Body of pancreas (tissue), 4 donors: ENCODE measurements around the gene SPRR3. TPM values are rescaled to one million over a fixed set of nuclear protein-coding genes. Genes with fewer than 3 reads are reported as not detected.

Experiments
- ATAC-seq: fragments of 150-250 bp; one replicate; pipeline ENCODE4 v1.9.1; 2016
- DNase-seq, 4 donors: peaks; one replicate each; pipeline ENCODE4 v3.0.0-alpha.2; 2019
- H3K27ac ChIP-seq, 4 donors: fragments of 200-600 bp; sonication (generic); 1 replicate in 3 of 4; 2 replicates in 1 of 4; pipeline versions ENCODE4 v1.5.1 to v1.6.1; 2016 to 2019; ENCODE audit warnings: mild to moderate bottlenecking in 1 of 4, mixed read lengths in 1 of 4, moderate library complexity in 1 of 4
- H3K27me3 ChIP-seq, 2 donors: fragments of 200-600 bp; sonication (generic); one replicate each; pipeline ENCODE4 v1.6.0; 2016; ENCODE audit warnings: mild to moderate bottlenecking in 1 of 2
- H3K36me3 ChIP-seq, 2 donors: fragments of 200-600 bp; sonication (generic); replicated peaks in 1 of 2; 2 replicates each; pipeline ENCODE4 v1.5.1; 2016; ENCODE audit warnings: low read depth in 2 of 2; ENCODE audit not compliant: insufficient read depth in 1 of 2
- H3K4me1 ChIP-seq: fragments of 200-600 bp; sonication (generic); one replicate; pipeline ENCODE4 v1.6.0; 2016
- H3K4me3 ChIP-seq, 2 donors: fragments of 200-600 bp; sonication (generic); 1 replicate in 1 of 2; 2 replicates in 1 of 2; pipeline ENCODE4 v1.5.1; 2016 to 2019
- H3K9me3 ChIP-seq, 3 donors: fragments of 200-600 bp; sonication (generic); 1 replicate in 2 of 3; 2 replicates in 1 of 3; pipeline ENCODE4 v1.5.1; 2016
- POLR2A ChIP-seq, 3 donors: fragments of 450-650 bp; IDR thresholded peaks; one replicate each; pipeline ENCODE4 v1.6.1; 2016; ENCODE audit warnings: antibody characterized with exemption in 3 of 3, mild to moderate bottlenecking in 2 of 3
- WGBS, 2 donors: methylation state at CpG; one replicate each; pipeline ENCODE4 v1.1.5; 2017; 5-methylcytosine and 5-hydroxymethylcytosine counted together
- intact Hi-C: fragments of 100-400 bp; cut with DNase I; formaldehyde crosslinking; loops from one replicate; pipeline ENCODE4 v1.15.1; 2023
- total RNA-seq, 2 donors: library from RNA; depleted of rRNA; stranded (reverse); fragments of >200 nt; gene quantifications; one replicate each; pipeline ENCODE4 v1.1.0, GENCODE V29; 2016
- TF ChIP-seq, protein P1 (sequence below), 7 experiments: fragments of 450-650 bp in 4 of 7; fragments of 200-600 bp in 3 of 7; sonication (generic) in 3 of 7; IDR thresholded peaks; one replicate each; pipeline ENCODE4 v1.5.1; 2016 to 2019; ENCODE audit warnings: antibody characterized with exemption in 7 of 7

The SPRR3 gene, protein sequence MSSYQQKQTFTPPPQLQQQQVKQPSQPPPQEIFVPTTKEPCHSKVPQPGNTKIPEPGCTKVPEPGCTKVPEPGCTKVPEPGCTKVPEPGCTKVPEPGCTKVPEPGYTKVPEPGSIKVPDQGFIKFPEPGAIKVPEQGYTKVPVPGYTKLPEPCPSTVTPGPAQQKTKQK
- not detected for total RNA-seq

DNA sequence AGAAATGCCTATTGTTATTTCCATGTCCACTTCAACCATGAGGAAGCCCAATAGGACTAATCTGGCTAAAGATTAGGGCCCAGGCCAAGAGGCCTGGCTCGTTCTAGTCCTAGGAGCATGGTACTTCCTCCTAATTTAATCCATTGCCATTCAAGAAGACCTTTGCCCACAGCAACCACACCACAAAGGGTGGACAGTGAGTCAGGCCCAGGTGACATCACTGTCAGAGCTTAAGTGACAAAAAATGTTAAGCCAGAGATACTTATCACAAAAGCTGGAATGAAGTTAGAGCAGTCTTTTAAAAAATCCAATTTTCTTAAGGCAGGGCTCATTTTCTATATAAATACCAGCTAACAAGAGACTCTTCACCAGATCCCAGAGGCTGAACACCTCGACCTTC, at the start of gene SPRR3:
Gene SPRR3, plus strand, starts transcription at position 368 of the 400 bp plus-strand sequence. CDS start 1,272 bp downstream, outside the sequence.
- Histone ChIP-seq H3K27ac (no peak within 1 kb of the TSS), H3K4me3 (no peak within 1 kb of the TSS), H3K4me1 (peaks cover 26% of the 10 kb centered on the region), H3K9me3 (no peaks in the 10 kb centered on the region), H3K27me3 (no peaks in the 10 kb centered on the region), H3K36me3 (no peaks in the 10 kb centered on the region)
- ATAC-seq: no peak
- WGBS, 2 donors: 72 to 80% methylated on average over 2 of the region's 2 CpGs
- TF ChIP-seq, protein P1, sequence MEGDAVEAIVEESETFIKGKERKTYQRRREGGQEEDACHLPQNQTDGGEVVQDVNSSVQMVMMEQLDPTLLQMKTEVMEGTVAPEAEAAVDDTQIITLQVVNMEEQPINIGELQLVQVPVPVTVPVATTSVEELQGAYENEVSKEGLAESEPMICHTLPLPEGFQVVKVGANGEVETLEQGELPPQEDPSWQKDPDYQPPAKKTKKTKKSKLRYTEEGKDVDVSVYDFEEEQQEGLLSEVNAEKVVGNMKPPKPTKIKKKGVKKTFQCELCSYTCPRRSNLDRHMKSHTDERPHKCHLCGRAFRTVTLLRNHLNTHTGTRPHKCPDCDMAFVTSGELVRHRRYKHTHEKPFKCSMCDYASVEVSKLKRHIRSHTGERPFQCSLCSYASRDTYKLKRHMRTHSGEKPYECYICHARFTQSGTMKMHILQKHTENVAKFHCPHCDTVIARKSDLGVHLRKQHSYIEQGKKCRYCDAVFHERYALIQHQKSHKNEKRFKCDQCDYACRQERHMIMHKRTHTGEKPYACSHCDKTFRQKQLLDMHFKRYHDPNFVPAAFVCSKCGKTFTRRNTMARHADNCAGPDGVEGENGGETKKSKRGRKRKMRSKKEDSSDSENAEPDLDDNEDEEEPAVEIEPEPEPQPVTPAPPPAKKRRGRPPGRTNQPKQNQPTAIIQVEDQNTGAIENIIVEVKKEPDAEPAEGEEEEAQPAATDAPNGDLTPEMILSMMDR (IDR thresholded peaks at IDR 0.05): no peak
- no peak for TF ChIP-seq POLR2A (IDR thresholded peaks at IDR 0.05)
- DNase-seq: no peak
- intact Hi-C loops: no loop called here

DNA sequence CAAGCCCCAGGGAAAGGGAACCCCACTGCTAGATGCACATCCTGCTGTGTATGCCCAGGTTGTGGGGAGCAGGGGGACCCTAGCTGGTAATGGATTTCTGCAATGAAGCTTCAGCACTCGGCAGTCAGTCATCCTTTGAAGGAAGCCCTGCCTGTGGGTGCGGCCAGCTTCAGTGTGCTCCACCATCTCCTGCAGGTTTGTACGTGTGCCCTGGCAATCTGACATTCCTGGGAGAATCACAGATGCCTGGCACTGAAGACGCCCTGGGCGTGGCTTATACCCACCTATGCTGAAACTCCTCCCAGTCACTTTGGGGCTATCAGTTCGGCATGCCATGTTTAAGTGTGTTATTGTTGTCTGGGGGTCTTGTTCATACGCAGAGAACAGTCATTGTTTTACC, 47.8 kb upstream of the SPRR3 start:
- no peak overlapping the region for H3K27ac ChIP-seq
- WGBS, 2 donors: 34 to 39% methylated on average over 7 of the region's 7 CpGs
- no peaks in the 10 kb centered on the region for H3K27me3 ChIP-seq
- H3K4me1 ChIP-seq: no peaks in the 10 kb centered on the region
- no peaks in the 10 kb centered on the region for H3K36me3 ChIP-seq
- ATAC-seq: no peak
- no peak overlapping the region for H3K4me3 ChIP-seq
- DNase-seq: peak in 1 of 4 donors; percentile 6
- no peak for TF ChIP-seq POLR2A (IDR thresholded peaks at IDR 0.05)
- TF ChIP-seq, protein P1 (IDR thresholded peaks at IDR 0.05): no peak
- intact Hi-C loops: no loop called here
- no peaks in the 10 kb centered on the region for H3K9me3 ChIP-seq

DNA sequence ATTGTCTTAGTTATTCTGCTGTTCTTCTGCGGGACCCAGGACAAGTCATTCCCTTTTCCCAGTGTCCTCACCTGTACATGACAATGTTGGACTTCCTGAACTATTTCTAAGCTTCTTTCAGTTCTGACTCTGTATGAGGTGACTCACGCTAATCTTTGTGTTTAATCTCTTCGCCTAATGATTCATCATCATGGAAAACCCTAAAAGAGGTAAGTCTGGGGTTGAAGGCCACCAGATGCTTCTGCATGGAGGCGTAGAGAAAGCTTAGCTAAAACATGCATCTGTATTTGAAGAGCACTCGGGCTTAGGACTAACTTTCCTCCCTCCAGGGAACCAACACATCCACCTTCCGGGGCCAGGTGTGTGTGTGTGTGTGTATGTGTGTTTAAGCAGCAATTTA, 47.1 kb upstream of the SPRR3 start:
- Histone ChIP-seq H3K27ac (no peak overlapping the region), H3K4me1 (no peaks in the 10 kb centered on the region), H3K9me3 (no peaks in the 10 kb centered on the region), H3K27me3 (no peaks in the 10 kb centered on the region), H3K4me3 (no peak overlapping the region), H3K36me3 (no peaks in the 10 kb centered on the region)
- ATAC-seq (no peak), DNase-seq (no peak)
- no peak for TF ChIP-seq POLR2A (IDR thresholded peaks at IDR 0.05)
- TF ChIP-seq, protein P1 (IDR thresholded peaks at IDR 0.05): no peak
- WGBS, 2 donors: 69 to 72% methylated on average over 6 of the region's 6 CpGs
- intact Hi-C loops: no loop called here

DNA sequence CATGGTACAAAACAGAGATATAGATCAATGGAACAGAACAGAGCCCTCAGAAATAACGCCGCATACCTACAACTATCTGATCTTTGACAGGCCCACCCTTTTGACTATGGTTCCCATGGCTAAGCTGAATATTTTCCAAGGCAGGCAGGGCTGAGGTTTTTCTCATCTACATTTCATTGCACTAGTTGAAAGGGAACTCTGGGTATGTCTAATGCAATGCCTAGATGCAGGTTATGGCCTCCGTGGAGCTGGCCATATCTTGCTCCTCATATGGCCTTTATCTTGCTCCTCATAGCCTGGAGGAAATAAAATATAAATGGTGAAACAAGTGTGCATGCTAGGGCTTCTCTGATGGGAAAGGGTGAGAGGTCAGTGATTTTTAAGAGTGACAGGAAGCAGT, 44.0 kb upstream of the SPRR3 start:
- no peak overlapping the region for H3K27ac ChIP-seq
- no peak overlapping the region for H3K4me3 ChIP-seq
- H3K36me3 ChIP-seq: no peaks in the 10 kb centered on the region
- ATAC-seq (no peak), DNase-seq (no peak)
- H3K9me3 ChIP-seq: no peaks in the 10 kb centered on the region
- WGBS, 2 donors: 82 to 87% methylated on average over 3 of the region's 3 CpGs
- no peaks in the 10 kb centered on the region for H3K4me1 ChIP-seq
- intact Hi-C loops: no loop called here
- no peaks in the 10 kb centered on the region for H3K27me3 ChIP-seq
- TF ChIP-seq, protein P1 (IDR thresholded peaks at IDR 0.05): no peak

DNA sequence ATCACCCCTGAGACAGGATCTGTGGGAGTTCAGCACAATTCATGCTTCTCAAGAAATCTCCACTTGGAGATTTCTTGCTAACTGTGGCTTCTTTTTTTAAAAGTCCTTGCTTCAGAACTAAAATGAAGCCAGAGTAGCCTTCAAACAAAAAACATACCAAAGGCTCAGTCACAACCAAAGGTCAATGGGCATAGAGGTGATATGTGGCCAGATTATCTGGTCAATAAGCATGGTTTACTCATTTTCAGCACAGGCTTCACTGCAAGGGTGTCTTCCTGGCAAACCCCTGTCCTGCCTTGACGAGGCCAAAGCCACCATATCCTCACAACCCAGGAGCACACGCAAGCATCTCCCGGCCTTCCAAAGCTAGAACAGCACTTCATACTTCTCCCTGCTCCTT, 42.3 kb upstream of the SPRR3 start:
- no peak for TF ChIP-seq POLR2A (IDR thresholded peaks at IDR 0.05)
- TF ChIP-seq, protein P1 (IDR thresholded peaks at IDR 0.05): no peak
- ATAC-seq (no peak), DNase-seq (no peak)
- H3K27ac ChIP-seq: no peak overlapping the region
- H3K9me3 ChIP-seq: no peaks in the 10 kb centered on the region
- 72 to 74% methylated on average over 3 of the region's 3 CpGs for WGBS, 2 donors
- no peaks in the 10 kb centered on the region for H3K36me3 ChIP-seq
- H3K4me1 ChIP-seq: no peaks in the 10 kb centered on the region
- no peak overlapping the region for H3K4me3 ChIP-seq
- intact Hi-C loops: no loop called here
- H3K27me3 ChIP-seq: no peaks in the 10 kb centered on the region
